Glutamatergic neuron (in vitro differentiated cells): ENCODE measurements around the gene PSMD3. TPM values are rescaled to one million over a fixed set of nuclear protein-coding genes. Genes with fewer than 3 reads are reported as not detected.
"Not testable (repeated sequence)": the region's sequence is repeated elsewhere in the genome, so short reads cannot be mapped to it uniquely, and the experiment has no call there.

Experiments used
- DNase-seq: peaks from one replicate; pipeline ENCODE4 v3.0.0; 2022
- H3K27ac Mint-ChIP-seq: one replicate; pipeline ENCODE4 v1.8.0; 2020; ENCODE audit warnings: mild to moderate bottlenecking, mixed read lengths, inconsistent platforms; ENCODE audit not compliant: unreplicated experiment
- H3K27me3 Mint-ChIP-seq: one replicate; pipeline ENCODE4 v1.8.0; 2020; ENCODE audit warnings: mild to moderate bottlenecking, moderate library complexity, mixed read lengths, inconsistent platforms; ENCODE audit not compliant: unreplicated experiment
- H3K36me3 Mint-ChIP-seq: one replicate; pipeline ENCODE4 v1.8.0; 2020; ENCODE audit warnings: mild to moderate bottlenecking, mixed read lengths, inconsistent platforms; ENCODE audit not compliant: unreplicated experiment
- H3K4me1 Mint-ChIP-seq: one replicate; pipeline ENCODE4 v1.8.0; 2020; ENCODE audit warnings: mild to moderate bottlenecking, low read depth, mixed read lengths, inconsistent platforms; ENCODE audit not compliant: unreplicated experiment
- H3K4me3 Mint-ChIP-seq: one replicate; pipeline ENCODE4 v1.8.0; 2020; ENCODE audit warnings: mild to moderate bottlenecking, mixed read lengths, inconsistent platforms; ENCODE audit not compliant: unreplicated experiment
- H3K9me3 Mint-ChIP-seq: one replicate; pipeline ENCODE4 v1.8.0; 2020; ENCODE audit warnings: mild to moderate bottlenecking, moderate library complexity, mixed read lengths, inconsistent platforms; ENCODE audit not compliant: unreplicated experiment
- total RNA-seq: library from RNA; stranded (reverse); fragmentation: NEBNext Ultra II Directional; extraction: Animal tissue kit (Norgen Biotek cat#: 25700); gene quantifications from one replicate; pipeline ENCODE4 v1.2.1, GENCODE V29; 2021; ENCODE audit not compliant: unreplicated experiment
- TF ChIP-seq, protein P1 (sequence below): fragments of 200-600 bp; sonication (generic); IDR thresholded peaks from one replicate; pipeline ENCODE4 v1.5.0; 2021; ENCODE audit not compliant: partially characterized antibody, unreplicated experiment

The PSMD3 gene
- total RNA-seq, 1 donor from 2014 or later, result 113 TPM

DNA sequence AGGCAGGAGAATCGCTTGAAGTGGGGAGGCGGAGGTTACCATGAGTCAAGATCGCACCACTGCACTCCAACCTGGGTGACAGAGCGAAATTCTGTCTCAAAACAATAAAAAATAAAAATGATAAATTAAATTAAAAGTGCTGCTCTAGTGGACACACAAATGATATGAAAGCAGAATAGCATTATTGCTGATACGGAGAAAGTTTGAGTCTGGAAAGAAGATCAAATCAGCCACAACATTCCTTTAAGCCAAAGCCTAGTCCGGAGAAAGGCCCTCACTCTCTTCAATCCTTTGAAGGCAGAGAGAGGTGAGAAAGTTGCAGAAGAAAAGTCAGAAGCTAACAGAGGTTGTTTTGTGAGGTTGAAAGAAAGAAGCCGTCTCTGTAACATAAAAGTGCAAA, 19.6 kb downstream of the PSMD3 start:
- Mint-ChIP-seq H3K27me3 (no peaks in the 10 kb centered on the region), H3K36me3 (no peaks in the 10 kb centered on the region), H3K4me3 (no peak overlapping the region), H3K27ac (no peak overlapping the region), H3K9me3 (peaks cover 2% of the 10 kb centered on the region), H3K4me1 (no peaks in the 10 kb centered on the region)
- TF ChIP-seq, protein P1, sequence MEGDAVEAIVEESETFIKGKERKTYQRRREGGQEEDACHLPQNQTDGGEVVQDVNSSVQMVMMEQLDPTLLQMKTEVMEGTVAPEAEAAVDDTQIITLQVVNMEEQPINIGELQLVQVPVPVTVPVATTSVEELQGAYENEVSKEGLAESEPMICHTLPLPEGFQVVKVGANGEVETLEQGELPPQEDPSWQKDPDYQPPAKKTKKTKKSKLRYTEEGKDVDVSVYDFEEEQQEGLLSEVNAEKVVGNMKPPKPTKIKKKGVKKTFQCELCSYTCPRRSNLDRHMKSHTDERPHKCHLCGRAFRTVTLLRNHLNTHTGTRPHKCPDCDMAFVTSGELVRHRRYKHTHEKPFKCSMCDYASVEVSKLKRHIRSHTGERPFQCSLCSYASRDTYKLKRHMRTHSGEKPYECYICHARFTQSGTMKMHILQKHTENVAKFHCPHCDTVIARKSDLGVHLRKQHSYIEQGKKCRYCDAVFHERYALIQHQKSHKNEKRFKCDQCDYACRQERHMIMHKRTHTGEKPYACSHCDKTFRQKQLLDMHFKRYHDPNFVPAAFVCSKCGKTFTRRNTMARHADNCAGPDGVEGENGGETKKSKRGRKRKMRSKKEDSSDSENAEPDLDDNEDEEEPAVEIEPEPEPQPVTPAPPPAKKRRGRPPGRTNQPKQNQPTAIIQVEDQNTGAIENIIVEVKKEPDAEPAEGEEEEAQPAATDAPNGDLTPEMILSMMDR, result no peak
- no peak for DNase-seq

DNA sequence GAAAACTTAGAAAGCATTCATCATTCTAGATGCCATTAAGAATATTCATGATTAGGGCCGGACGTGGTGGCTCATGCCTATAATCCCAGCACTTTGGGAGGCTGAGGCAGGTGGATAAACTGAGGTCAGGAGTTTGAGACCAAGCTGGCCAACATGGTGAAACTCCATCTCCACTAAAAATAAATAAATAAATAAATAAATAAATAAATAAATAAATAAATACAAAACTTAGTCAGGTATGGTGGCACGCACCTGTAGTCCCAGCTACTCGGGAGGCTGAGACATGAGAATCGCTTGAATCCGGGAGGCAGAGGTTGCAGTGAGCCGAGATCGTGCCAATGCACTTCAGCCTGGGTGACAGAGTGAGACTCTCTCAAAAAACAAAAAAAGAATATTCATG, 20.7 kb downstream of the PSMD3 start:
- not testable (repeated sequence) for H3K9me3 Mint-ChIP-seq

DNA sequence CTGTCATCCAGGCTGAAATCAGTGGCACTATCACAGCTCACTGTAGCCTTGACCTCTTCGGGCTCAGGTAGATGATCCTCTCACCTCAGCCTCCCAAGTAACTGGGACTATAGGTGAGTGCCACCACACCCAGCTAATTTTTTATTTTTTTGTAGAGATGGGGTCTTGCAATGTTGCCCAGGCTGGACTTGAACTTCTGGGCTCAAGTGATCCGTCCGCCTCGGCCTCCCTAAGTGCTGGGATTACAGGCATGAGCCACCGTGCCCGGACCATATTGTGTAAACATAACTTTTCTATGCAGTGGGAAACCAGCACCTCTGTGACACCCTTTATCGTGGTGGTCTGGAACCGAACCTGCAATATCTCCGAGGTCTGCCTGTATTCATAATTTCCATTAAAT, 23.5 kb downstream of the PSMD3 start:
- DNase-seq, result no peak
- H3K4me1 Mint-ChIP-seq, result no peaks in the 10 kb centered on the region
- no peak overlapping the region for H3K27ac Mint-ChIP-seq
- peaks cover 3% of the 10 kb centered on the region for H3K9me3 Mint-ChIP-seq
- no peak overlapping the region for H3K4me3 Mint-ChIP-seq
- no peaks in the 10 kb centered on the region for H3K27me3 Mint-ChIP-seq
- no peaks in the 10 kb centered on the region for H3K36me3 Mint-ChIP-seq
- TF ChIP-seq, protein P1, result no peak

More for the DNA sequence above, 20.7 kb downstream of the PSMD3 start:
- not testable (repeated sequence) for H3K4me3 Mint-ChIP-seq, H3K27ac Mint-ChIP-seq, H3K36me3 Mint-ChIP-seq, H3K4me1 Mint-ChIP-seq, DNase-seq, H3K27me3 Mint-ChIP-seq

DNA sequence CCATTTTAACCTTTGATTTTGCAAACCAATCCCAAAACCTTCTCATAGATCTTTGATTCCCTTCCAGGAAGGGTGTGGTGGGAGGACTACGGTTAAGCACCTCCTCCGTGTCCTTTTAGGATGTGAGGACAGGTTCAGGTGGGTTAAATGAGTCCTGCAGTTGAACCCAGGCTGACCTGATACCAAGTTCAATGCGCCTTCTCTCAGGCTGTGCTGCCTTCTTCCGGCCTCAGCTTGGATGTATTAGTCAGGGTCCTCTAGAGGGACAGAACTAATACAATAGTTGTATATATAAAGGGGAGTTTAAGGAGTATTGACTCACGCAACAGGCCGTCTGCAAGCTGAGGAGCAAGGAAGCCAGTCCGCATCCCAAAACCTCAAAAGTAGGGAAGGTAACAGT, 24.1 kb downstream of the PSMD3 start:
- no peak for DNase-seq
- Mint-ChIP-seq H3K27ac (no peak overlapping the region), H3K36me3 (no peaks in the 10 kb centered on the region), H3K4me3 (no peak overlapping the region), H3K27me3 (no peaks in the 10 kb centered on the region), H3K4me1 (no peaks in the 10 kb centered on the region), H3K9me3 (peaks cover 3% of the 10 kb centered on the region)
- TF ChIP-seq, protein P1, result no peak

DNA sequence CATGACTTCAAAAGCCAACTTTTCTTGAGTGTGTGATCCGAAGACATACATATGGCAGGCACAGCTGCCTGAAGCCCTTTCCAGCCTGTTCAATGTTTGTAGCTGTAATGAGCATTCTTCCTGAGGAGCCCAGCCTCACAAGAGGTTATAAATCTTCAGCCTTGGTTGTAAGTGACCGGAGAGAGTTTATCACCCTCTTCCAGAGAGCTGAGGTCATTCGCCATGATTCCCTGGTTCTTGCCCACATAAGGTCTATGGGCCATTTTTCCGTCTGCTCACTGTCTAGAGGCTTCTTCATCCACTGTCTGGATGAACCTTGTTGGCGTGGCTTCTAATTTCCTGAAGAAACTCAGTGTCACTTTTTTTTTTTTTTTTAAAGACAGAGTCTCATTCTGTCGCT, 24.9 kb downstream of the PSMD3 start:
- Mint-ChIP-seq H3K27ac (no peak overlapping the region), H3K36me3 (no peaks in the 10 kb centered on the region), H3K27me3 (no peaks in the 10 kb centered on the region), H3K4me3 (no peak overlapping the region), H3K4me1 (no peaks in the 10 kb centered on the region), H3K9me3 (peaks cover 3% of the 10 kb centered on the region)
- TF ChIP-seq, protein P1, result no peak
- no peak for DNase-seq

DNA sequence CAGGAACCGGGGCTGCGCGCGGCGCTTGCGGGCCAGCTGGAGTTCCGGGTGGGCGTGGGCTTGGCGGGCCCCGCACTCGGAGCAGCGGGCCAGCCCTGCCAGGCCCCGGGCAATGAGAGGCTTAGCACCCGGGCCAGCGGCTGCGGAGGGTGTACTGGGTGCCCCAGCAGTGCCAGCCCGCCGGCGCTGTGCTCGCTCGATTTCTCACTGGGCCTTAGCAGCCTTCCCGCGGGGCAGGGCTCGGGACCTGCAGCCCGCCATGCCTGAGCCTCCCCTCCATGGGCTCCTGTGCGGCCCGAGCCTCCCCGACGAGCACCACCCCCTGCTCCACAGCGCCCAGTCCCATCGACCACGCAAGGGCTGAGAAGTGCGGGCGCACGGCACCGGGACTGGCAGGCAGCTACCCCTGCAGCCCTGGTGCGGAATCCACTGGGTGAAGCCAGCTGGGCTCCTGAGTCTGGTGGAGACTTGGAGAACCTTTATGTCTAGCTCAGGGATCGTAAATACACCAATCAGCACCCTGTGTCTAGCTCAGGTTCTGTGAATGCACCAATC, 30.4 kb downstream of the PSMD3 start:
- H3K27ac Mint-ChIP-seq, H3K4me3 Mint-ChIP-seq, H3K27me3 Mint-ChIP-seq, H3K9me3 Mint-ChIP-seq, DNase-seq, H3K36me3 Mint-ChIP-seq, H3K4me1 Mint-ChIP-seq: not testable (repeated sequence)

DNA sequence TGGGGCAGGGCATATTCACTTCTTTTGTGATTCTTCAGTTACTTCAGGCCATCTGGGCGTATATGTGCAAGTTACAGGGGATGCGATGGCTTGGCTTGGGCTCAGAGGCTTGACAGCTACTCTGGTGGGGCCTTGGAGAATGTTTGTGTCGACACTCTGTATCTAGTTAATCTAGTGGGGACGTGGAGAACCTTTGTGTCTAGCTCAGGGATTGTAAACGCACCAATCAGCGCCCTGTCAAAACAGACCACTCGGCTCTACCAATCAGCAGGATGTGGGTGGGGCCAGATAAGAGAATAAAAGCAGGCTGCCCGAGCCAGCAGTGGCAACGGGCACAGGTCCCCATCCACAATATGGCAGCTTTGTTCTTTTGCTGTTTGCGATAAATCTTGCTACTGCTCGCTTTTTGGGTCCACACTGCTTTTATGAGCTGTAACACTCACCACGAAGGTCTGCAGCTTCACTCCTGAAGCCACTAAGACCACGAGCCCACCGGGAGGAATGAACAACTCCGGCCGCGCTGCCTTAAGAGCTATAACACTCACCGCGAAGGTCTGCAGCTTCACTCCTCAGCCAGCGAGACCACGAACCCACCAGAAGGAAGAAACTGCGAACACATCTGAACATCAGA, 31.5 kb downstream of the PSMD3 start:
- not testable (repeated sequence) for H3K4me1 Mint-ChIP-seq, H3K27me3 Mint-ChIP-seq, H3K36me3 Mint-ChIP-seq, H3K27ac Mint-ChIP-seq, DNase-seq, H3K4me3 Mint-ChIP-seq, H3K9me3 Mint-ChIP-seq
